GF-D8 (cell line): ENCODE measurements around the gene ADAM30.
A peak's percentile ranks its signal among the peaks of the same experiment; 100 is the strongest.
"Not testable (repeated sequence)": the region's sequence is repeated elsewhere in the genome, so short reads cannot be mapped to it uniquely, and the experiment has no call there.

Experiments used
- DNase-seq: peaks from one replicate; lab custom pipeline; 2025; lab: John Stamatoyannopoulos, UW

Gene ADAM30

DNA sequence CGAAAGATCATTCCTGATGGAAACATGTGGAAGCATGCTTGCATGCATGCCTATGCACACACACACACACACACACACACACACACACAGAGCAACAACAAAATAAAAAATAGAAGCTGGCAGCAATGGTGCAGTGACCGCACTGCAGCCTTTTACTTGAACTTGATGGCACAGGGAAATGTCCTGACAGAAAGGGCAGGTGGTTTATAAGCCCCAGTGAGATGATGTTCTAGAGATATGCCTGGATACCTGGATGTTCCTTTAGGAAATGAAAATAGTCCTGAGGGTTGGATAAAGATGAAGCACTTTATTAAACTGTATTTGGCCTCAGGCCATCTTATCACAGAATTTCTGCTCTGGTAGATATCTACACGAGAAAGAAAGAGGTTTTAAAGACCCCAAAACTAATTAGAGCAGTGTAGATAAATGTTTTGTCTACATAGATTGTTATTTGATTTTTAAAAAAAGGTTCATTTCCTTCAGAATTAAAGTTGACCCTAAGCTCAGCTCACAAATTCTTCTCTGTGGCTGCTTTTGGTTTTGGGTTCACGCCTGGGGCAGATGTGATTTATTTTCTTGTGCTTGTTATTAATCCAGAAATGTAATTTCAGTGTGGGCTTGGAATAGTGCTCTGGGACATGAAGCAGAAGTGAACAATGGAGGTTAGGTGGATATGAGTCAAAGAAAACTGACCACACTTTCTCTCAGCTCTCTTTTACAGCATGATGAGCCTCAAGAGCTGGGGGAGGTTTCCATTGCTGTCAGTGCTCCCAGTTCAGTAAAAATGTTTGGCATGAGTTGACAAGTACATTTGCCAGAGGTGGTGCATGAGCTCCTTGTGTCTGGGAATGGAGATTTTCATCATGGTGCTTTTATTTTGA, 22.9 kb downstream of the ADAM30 start:
- DNase-seq = no peak

GRCh38 chr1:119871881-119872280, 24.4 kb downstream of the ADAM30 start:
- no peak for DNase-seq

GRCh38 chr1:119870917-119871596, 25.3 kb downstream of the ADAM30 start:
- peak; percentile 5 for DNase-seq

DNA sequence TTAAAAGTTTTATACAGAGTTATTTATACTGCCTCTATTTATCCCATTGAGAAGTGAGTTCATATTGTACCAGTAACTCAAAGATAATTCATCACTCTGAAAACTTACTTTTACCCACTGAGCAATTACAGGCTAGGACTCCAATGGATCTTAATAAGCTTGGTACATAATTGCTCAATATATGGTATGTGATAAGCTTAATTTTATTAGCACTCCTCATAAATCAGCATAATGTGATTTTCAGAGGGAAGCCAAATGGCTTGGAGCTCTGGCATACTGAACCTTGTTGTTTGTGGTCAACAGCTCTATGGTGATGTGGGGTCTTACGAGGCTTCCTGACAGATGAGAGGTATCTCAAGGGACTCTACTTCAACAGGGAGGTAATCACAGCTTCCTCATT, 26.3 kb downstream of the ADAM30 start:
- no peak for DNase-seq

GRCh38 chr1:119868176-119868575, 28.1 kb downstream of the ADAM30 start:
- DNase-seq = no peak

DNA sequence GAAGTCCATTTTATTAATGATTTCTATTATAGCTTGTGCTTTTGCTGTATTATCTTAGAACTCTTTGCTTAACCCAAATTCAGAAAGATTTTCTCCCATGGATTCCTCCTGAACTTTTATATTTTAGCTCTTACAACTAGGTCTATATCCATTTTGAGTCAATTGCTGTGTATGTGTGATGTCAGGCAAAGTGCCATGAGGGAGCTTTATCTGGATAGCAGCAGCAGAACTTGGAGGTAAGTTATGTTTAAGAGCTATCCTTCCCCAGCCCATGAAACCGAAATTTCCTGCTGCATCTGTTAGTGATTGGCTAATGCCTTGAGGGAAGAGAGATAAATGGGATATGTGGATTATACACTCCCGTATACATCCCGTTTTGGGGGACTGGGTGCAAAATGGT, 29.9 kb downstream of the ADAM30 start:
- no peak for DNase-seq

GRCh38 chr1:119865627-119866026, 30.7 kb downstream of the ADAM30 start:
- DNase-seq = no peak

GRCh38 chr1:119862276-119862675, 34.0 kb downstream of the ADAM30 start:
- DNase-seq = no peak

GRCh38 chr1:119861547-119861946, 34.8 kb downstream of the ADAM30 start:
- no peak for DNase-seq

DNA sequence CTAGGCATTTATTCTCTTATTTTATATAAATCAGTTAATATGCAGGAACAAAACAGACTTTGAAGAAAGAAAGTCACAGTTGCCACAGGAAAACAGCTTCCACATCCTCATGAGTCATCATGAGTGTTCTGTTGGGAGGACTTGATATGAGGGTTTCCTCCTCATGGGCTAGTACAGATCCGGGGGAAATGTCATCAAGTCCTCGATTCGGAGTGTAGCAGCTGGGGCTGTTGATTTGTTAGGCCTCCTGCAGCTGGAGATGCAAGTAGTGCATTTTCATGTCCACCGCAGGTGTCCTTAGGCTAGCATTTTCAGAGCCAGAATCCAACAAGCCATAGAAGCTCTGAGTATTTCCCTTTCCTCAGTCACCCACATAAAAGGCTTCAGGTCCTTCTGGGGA, 36.7 kb downstream of the ADAM30 start:
- DNase-seq = no peak

- DNase-seq = not testable (repeated sequence)
These were observed 37.6 kb downstream of the ADAM30 start for GRCh38 chr1:119858556-119859214.

DNA sequence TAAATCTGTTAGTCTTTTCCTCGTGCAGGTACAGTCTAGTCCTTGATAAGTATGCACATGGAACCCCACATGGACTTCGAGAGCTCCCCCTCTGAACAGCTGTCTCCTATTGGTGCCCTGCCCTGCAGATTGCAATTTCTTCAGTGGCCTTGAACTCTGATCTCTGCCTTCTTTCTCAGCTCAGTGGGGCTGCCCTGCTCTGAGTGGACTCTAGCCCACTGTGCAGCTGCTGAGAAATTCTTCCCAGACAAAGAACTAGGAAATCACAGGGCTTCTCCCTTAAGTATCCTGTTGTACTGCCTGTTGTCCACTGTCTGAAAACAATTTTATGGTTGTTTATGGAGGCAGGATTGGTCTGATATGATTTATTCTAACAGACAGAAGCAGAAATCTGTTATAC, 38.2 kb downstream of the ADAM30 start:
- no peak for DNase-seq

- DNase-seq = no peak
These were observed 43.2 kb downstream of the ADAM30 start for GRCh38 chr1:119853155-119853554.

GRCh38 chr1:119844206-119844605, 52.1 kb downstream of the ADAM30 start:
- not testable (repeated sequence) for DNase-seq
